ENCODE results near the gene PROSER1. TPM values are rescaled to one million over a fixed set of nuclear protein-coding genes. Genes with fewer than 3 reads are reported as not detected.
"Not testable (repeated sequence)": the region's sequence is repeated elsewhere in the genome, so short reads cannot be mapped to it uniquely, and the experiment has no call there.

The PROSER1 gene
- 7.1 and 7.4 TPM in 2 replicates for total RNA-seq (2014; rRNA removed; shearing (Covaris generic))

DNA sequence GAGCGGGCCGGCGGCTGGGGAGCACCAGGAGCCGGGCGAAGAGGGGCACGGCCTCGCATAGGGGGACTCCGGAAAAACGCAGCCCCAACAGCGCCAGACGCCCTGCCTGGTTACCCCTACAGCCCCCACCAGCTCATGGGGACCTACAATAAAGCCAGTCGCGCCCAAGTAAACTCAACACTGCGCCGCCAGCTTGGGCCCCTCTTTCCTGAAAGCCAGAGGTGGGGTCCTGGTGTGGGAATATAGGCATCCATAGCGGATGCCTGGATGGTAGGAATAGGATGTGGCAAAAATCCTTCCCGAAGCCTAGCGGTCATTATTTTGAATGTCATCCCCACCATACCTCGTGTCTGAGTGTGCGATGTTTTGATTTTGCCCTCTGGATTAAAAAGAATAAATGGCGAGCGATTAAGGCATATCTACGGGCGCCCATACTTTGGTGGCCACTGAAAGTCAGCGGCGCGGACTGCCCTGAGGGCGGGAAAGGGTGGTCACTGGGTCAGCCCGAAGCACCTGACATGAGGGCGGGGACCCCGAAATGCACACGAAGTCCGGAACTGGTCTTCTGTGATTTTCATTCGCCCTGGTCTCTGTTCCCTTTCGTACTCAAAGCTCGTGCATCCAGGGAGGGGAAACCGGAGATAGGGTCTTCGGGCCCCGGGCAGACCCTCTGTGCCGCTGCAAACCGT lies at the start of gene PROSER1, which contains the start of gene NHLRC3:
TSS of gene PROSER1 (minus strand) at position 210 of the 689 bp plus-strand sequence. CDS start 847 bp downstream, outside the sequence.
TSS of gene NHLRC3 (plus strand) at position 577 of the 689 bp plus-strand sequence. CDS start 184 bp downstream, outside the sequence.
- peak; percentile 83 for DNase-seq (ENCODE audit: low read depth)

DNA sequence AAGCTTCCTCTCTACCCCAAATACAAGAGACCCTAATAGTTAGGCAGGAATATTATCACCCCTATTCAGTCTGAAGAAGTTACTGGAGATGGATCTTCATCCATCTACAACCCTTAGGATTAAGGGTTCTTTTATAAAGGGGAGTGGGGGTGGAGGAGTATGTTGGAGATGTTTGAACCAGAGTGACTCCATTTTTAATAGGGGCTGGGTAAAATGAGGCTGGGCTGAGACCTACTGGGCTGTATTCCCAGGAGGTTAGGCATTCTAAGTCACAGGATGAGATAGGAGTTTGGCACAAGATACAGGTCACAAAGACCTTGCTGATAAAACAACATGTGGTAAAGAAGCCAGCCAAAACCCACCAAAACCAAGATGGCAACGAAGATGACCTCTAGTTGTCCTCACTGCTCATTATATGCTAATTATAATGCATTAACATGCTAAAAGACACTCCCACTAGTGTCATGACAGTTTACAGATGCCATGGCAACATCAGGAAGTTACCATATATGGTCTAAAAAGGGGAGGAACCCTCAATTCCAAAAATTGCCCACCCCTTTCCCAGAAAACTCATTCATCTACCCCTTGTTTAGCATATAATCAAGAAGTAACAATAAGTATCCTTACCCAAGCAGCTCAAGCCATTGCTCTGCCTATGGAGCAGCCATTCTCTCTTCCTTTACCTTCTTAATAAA lies 48.5 kb upstream of the PROSER1 start:
- DNase-seq (ENCODE audit: low read depth), result not testable (repeated sequence)

DNA sequence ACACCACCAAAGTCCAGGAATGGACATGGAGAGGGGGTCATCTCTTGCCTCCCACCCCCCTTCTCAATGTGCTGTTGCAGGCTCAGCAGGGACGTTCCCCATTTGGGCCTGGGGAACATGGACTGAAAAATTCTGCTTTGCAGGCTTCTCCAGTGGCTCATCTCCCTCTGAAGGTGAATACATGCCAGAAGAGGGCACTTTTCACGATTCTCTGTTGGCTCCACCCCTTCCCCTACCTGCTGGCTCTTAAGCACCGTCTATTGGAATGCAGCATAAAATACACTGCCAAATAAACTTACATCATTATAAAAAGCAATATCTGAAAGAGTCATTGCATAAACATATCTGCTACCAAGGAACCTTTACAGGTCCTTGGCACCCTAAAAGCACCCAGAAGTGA lies 36.1 kb upstream of the PROSER1 start:
- DNase-seq (ENCODE audit: low read depth), result no peak

DNA sequence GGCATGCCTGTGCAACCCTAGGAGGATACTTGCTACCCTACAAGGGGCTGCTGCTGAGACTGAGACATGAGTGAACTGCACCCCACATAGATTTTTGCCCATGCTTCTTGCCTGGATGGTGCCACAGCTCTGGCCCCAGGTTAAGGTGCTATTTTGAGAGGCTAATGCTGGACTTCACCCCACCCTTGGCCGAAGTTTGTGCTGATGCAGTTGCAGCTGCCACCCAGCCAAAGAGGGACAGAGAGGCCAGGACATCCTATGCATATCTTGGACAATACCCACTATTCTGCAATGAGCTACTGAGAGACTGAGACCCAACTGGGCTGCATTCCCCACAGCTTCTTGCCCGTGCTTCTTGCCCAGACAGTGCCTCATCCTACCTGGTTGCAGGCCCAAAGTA lies 35.0 kb upstream of the PROSER1 start:
- DNase-seq (ENCODE audit: low read depth), result no peak

DNA sequence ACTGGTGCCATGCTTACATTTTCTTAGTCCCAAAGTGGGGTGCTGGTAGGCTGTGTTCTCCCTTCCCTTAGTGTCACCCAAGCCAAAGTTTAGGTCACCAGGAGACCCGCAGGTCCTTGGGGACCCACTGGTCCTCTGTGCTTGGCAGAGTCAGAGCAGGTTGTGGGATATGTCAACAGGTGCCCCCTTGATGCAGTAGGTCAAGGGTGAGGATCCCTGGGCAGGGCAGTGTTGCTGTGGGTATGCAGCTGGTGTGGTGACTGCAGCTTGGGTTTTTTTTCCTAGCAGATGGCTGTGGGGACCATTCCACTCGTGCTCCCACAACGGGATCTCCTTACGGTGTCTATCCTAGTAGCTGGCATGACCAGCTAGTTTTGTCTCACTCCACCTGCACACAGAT lies 24.1 kb upstream of the PROSER1 start:
- DNase-seq (ENCODE audit: low read depth), result no peak

DNA sequence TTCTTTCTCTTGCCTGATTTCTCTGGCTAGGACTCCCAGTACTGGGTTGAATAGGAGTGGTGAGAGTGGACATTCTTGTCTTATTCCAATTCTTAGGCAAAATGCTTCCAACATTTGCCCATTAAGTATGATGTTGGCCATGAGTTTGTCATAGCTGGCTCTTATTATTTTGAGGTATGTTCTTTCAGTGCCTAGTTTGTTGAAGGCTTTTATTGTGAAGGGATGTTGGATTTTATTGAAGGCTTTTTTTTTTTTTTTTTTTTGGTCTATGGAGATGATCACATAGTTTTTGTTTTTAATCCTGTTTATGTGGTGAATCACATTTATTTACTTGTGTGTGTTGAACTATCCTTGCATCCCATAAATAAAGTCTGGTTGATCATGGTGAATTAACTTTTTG lies 20.2 kb upstream of the PROSER1 start:
- no peak for DNase-seq (ENCODE audit: low read depth)

DNA sequence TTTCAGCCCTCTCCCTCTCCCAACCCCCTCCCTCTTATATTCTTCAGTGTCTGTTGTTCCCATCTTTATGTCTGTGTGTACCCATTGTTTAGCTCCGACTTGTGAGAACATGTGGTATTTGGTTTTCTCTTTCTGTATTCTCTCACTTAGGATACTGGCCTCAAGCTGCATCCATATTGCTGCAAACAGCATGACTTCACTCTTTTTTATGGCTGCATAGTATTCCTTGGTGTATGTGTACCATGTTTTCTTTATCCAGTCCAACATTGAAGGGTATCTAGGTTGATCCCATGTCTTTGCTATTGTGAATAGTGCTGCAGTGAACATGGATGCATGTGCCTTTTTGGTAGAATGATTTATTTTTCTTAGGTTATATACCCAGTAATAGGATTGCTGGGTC lies 18.1 kb upstream of the PROSER1 start:
- DNase-seq (ENCODE audit: low read depth), result no peak

DNA sequence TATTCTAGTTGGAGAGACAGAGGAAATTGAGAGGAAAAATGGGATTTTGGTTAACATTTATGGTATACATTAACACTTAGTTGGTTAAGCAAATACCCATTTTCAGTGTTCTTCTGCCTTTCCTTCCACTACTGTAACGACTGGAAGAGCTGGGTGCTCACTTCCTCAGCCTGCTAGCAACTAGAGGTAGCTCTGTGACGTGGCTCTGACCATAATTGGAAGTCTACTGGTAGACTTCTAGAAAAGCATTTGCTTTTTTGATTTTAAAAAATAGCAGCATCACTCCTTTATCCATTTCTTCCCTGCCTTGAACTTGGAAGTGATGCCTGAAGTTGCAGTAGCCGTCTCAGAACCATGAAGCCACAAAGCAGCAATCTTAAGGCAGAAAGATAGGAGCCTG lies 16.2 kb upstream of the PROSER1 start:
- no peak for DNase-seq (ENCODE audit: low read depth)

DNA sequence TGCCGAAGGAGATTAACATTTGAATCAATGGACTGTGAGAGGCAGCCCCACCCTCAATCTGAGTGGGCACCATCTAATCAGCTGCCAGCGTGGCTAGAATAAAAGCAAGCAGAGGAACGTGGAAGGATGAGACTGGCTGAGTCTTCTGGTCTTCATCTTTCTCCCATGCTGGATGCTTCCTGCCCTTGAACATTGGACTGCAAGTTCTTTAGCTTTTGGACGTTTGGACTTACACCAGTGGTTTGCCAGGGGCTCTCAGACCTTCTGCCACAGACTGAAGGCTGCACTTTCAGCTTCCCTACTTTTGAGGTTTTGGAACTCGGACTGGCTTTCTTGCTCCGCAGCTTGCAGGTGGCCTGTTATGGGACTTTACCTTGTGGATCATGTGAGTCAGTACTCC lies 15.1 kb upstream of the PROSER1 start:
- no peak for DNase-seq (ENCODE audit: low read depth)

DNA sequence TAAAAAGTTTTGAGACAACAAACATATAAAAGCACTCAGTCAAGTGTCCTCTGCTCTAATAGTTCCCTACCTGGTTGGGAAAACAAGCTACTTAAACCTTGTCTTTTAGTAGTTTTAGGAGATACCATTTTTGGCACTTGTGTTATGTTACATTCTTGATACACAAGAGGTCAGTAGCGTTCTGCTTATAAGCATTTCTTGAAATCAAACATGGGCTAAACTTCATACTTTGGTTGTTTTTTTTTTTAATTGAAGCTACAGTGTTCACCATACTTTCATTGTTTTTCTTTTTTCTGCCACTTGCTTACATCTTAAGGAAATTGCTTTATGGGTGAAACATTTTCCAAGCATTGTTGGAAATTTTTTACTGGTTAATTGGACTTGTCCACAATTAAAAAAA lies 13.3 kb upstream of the PROSER1 start:
- peak; percentile 33 for DNase-seq (ENCODE audit: low read depth)

DNA sequence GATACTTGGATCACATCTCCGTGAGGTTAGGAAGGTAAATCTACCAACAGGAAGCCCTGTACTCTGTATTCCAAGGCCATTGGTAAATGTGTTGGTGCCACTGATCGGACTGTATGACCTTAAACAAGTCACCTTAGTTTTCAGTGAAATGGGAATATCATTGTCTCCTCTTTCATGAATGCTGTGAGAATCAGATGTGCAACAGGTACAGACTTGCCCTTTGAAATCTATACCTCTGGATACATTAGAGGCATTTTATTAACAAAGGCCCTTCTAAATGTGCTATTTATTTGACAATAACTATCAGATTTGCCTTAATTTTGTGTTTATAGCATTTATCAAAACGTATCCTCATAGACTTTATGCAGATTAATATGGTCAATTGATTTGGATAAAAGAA lies 11.4 kb upstream of the PROSER1 start:
- DNase-seq (ENCODE audit: low read depth), result no peak

DNA sequence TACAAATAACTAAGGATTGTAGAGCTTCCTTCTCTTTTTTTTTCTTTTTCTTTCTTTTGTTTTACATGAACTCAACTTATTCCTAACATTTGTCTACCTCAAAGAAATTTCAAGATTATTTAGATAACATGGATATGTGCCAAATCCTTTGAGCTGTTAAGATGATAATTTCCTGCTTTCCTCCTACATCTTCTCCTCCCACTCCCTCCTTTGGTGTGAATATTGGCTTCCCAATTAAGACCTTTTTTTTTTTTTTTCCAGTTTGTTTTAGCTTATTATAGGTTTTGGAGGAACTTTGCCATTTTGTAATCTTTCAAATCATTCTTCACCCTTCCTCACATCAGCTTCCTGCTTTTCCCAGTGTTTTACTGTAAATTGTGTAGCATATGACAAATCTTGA lies 10.9 kb upstream of the PROSER1 start:
- DNase-seq (ENCODE audit: low read depth), result no peak

DNA sequence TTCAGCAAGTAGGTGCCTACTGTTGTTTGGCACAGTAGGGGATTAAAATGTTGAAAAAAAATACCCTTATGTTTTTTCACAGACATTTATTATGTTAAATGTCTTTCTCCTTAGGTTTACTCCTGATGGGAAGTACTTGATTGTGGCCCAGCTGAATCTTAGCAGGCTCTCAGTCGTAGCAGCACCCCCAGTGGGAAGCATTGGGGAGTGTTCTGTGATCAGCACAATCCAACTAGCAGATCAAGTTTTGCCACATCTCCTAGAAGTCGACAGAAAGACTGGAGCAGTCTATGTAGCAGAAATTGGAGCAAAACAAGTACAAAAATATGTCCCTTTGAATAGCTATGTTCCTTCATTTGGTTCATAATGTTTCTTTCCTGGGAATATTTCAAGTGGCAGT lies 9.7 kb upstream of the PROSER1 start:
- DNase-seq (ENCODE audit: low read depth), result no peak

DNA sequence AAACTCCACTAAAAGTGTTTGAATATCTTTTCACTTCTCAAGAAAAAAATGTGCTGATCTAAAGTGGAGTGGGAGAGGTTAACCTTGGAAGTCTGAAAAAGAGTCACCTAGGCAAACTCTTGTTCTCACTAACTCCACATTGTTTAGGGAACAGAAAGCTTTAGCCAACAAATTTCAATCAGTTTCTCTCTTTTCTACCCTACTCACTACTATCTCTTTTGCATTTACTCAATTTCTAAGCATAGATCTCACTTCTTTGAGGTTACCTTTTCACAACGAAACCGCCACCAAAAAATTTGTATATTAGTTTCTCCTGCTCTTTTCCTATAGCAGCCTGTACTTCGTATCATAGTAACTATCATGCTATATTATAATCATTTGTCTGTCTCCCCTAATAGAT lies 6.6 kb upstream of the PROSER1 start:
- no peak for DNase-seq (ENCODE audit: low read depth)

DNA sequence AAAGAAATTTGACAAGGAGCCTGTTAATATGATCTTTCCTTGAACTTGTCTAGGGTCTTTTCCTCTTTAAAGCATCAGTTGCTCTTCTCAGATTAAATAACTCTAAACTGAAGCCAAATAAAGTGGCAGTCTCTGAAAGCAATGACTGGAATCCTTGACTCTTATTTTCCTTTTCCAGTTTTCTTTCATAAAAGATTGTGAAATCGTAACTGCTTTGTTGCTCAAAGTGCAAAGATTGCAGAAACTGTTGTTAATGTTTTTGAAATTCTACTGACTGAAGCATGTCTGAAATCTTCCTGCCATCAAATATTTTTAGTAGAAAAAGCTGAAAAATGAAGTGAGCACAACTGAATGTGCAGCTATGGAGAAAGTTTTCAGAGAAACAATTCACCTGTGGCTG lies 2.3 kb upstream of the PROSER1 start:
- DNase-seq (ENCODE audit: low read depth), result no peak

DNA sequence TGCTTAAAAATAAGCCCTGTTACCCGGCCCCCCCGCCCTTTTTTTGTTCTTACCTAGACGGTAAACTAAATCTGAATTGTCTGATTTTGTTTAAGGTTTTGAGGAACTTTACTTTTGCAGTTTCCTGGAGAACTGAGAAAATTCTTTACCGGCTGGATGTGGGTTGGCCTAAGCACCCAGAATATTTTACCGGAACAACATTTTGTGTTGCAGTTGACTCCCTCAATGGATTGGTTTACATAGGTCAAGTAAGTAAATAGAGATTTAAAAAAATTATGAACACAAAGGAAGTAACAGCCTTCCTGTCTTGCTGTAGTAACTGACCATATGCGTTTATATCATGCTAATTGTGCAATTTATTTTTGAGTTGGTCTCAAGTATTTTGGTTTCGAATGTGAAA lies 1.2 kb upstream of the PROSER1 start:
- peak; percentile 6 for DNase-seq (ENCODE audit: low read depth)

DNA sequence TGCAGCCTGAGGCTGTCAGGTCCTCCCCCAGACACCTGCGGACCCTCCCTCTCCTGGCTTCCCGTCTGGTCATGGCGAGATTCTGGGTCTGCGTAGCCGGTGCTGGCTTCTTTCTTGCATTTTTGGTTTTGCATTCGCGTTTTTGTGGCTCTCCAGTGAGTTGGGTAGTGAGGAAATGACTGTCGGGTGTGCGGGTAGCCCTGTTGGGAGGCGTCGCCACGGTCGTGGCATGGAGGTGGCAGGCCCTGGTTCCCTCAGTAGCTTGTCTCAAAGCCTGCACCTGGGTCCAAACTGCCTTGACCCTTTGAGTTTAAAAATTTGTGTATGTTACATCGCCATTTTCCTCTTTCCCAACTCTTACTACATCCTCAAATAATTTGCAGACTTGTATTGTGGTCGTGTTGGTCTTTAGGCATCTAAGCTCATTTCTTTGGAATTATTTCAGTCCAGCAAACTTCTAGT lies 711 bp upstream of the PROSER1 start:
- DNase-seq (ENCODE audit: low read depth), result peak; percentile 35

DNA sequence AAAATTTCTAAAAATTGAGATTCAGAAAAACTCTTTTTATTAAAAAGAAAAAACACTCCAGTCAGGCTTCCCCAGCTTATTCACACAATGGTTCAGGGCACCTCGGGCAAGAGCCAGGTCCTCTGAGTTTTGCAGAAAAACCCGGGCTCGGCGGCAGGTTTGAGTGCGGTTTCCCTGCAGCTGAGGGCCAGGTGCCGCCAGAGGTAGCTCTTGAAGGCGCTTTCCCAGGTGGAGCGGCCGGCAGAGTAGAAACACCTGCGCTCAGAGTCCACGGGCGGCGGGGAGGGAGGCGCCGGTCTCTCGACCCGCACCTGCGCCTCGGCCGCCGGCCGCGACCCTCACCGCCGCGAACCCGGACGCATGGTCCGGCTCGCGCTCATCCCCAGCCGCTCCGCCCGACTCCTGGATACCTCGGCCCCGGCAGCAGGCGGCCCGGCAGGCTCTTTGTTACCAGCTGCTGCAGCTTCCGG lies 444 bp downstream of the PROSER1 start:
- DNase-seq (ENCODE audit: low read depth), result no peak

DNA sequence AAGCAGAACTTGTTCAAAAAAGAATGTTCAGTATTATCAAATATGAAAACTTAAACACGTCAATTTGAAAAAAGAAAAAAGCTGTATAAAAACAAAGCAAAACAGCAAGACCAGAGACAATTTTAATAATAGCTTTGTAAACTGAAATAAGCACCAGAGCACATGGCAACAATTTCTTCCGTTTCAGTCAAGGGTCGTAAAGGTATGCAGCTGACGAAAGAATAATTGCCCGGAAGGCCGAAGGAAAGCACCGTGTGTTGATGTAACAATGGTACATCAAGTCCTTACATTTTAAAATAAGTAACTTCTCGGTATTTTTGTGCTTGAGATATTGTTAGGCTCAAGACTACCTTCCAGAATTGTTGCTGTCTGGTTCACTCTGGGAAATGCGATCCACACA lies 1.7 kb downstream of the PROSER1 start:
- DNase-seq (ENCODE audit: low read depth), result peak; percentile 13

DNA sequence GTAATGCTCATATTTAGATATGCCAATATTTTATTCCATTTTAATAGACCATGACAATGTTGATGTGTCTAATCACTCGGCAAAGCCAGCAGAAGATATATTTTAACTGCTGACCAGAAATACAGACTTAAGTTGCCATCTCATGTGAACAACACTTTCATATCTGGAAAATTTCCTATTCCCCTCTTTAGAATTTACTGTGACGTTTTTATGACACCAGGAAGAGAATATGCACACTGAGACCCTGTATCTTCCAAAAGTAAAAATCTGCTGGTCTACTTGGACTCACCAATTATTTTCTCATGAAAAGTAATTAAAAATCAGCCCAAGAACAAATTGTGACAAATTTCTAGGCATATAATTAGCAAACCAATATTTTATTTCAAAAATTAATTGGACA lies 2.1 kb downstream of the PROSER1 start:
- no peak for DNase-seq (ENCODE audit: low read depth)

DNA sequence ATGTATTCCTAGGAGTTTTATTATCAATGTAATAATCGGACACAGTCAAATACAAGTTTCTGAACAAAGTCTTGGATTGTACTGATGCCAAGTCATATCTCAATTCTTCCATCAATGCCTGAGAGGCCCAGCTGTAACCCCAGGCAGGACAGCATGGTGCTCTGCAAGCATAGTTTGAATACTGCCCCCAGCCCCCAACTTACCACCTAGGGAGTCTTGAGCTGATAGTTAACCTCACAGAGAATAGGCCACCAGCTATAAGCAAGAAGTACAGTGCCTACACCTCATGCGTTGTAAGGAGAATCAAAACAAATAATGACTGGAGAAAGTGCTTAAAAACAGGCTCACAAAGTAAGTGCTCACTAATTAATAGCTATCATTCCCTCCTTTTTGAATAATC lies 2.7 kb downstream of the PROSER1 start:
- no peak for DNase-seq (ENCODE audit: low read depth)

DNA sequence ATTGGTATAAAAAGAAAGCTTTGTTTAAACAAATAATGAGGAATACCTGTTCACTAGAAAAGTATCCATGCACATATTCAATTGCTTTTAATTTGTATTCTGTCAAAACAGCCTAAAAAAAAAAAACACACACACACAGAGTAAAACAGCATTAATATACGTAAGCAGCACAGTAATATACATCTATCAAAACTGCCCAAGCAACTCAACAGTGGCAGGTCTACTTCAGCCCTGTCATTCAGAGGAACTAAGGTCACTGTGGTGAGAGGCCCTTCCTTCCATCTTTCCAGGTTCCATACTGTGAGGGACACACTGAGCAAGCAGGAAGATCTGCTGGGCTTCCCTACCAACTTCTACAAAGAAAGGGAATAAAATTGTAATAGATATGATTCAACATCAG lies 3.8 kb downstream of the PROSER1 start:
- no peak for DNase-seq (ENCODE audit: low read depth)

DNA sequence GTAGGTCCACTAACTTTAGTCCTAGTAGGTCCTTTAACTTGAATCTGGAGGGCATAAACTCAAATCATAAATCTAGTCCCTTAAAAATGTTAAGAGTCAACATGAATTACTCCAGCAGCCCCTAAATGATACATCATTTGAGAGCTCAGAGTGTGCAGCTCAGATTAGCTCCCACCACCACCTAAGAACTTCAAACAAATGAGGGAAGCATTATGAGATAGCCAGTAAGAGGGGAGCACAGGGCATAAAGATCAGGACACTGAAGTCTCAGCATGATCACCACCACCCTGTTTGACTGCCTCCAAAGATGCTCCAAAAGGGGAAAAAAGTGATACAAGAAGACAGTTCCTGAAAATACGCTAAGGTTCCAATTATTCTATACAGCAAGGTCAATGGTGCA lies 5.7 kb downstream of the PROSER1 start:
- no peak for DNase-seq (ENCODE audit: low read depth)

Measured in RPMI7951 (cell line).